H9 (cell line): Measurements from ENCODE around the gene DOCK1. TPM values are rescaled to one million over a fixed set of nuclear protein-coding genes. Genes with fewer than 3 reads are reported as not detected.

Experiments
- DNase-seq: peaks from one replicate; pipeline ENCODE4 v3.0.0-alpha.2; 2017
- H2AFZ ChIP-seq: one replicate; pipeline ENCODE4 v1.6.1; 2013; ENCODE audit warnings: mild to moderate bottlenecking, low read length, control low read depth, moderate library complexity
- H2AK5ac ChIP-seq: 2 replicates; pipeline ENCODE4 v1.6.1; 2013; ENCODE audit warnings: low read length, control low read depth, mixed read lengths; ENCODE audit not compliant: insufficient read length
- H2BK120ac ChIP-seq: one replicate; pipeline ENCODE4 v1.6.1; 2013; ENCODE audit warnings: low read depth, mild to moderate bottlenecking, low read length, control low read depth, inconsistent platforms; ENCODE audit not compliant: poor library complexity, severe bottlenecking
- H2BK12ac ChIP-seq: 2 replicates; pipeline ENCODE4 v1.6.1; 2013; ENCODE audit warnings: low read length, control low read depth, mixed read lengths, low read depth; ENCODE audit not compliant: insufficient read length
- H2BK15ac ChIP-seq: 2 replicates; pipeline ENCODE4 v1.6.1; 2013; ENCODE audit warnings: low read depth, low read length, control low read depth
- H2BK20ac ChIP-seq: one replicate; pipeline ENCODE4 v1.6.1; 2013; ENCODE audit warnings: low read depth, mild to moderate bottlenecking, low read length, control low read depth, inconsistent platforms; ENCODE audit not compliant: poor library complexity, severe bottlenecking
- H2BK5ac ChIP-seq: 2 replicates; pipeline ENCODE4 v1.6.1; 2013; ENCODE audit warnings: low read length, control low read depth, mixed read lengths; ENCODE audit not compliant: insufficient read length
- H3K14ac ChIP-seq: 2 replicates; pipeline ENCODE4 v1.6.1; 2013; ENCODE audit warnings: low read length, control low read depth; ENCODE audit not compliant: insufficient read depth
- H3K18ac ChIP-seq: 2 replicates; pipeline ENCODE4 v1.6.1; 2013; ENCODE audit warnings: low read depth, mild to moderate bottlenecking, mixed read lengths, low read length, control low read depth; ENCODE audit not compliant: insufficient read length
- H3K23ac ChIP-seq: 2 replicates; pipeline ENCODE4 v1.6.1; 2013; ENCODE audit warnings: low read length, control low read depth, mixed read lengths, low read depth; ENCODE audit not compliant: insufficient read length
- H3K23me2 ChIP-seq: 2 replicates; pipeline ENCODE4 v1.6.1; 2013; ENCODE audit warnings: low read depth, mild to moderate bottlenecking, mixed read lengths, low read length, control low read depth; ENCODE audit not compliant: insufficient read length, poor library complexity, severe bottlenecking
- H3K27ac ChIP-seq: 2 replicates; pipeline ENCODE4 v1.5.1; 2013; ENCODE audit warnings: low read length, control low read depth, mixed read lengths, low read depth; ENCODE audit not compliant: insufficient read length
- H3K27me3 ChIP-seq: 2 replicates; pipeline ENCODE4 v1.6.1; 2013; ENCODE audit warnings: low read length, control low read depth, inconsistent platforms; ENCODE audit not compliant: insufficient read depth
- H3K4ac ChIP-seq: 2 replicates; pipeline ENCODE4 v1.6.1; 2013; ENCODE audit warnings: low read depth, mild to moderate bottlenecking, control low read depth, inconsistent platforms, low read length, moderate library complexity
- H3K4me1 ChIP-seq: 2 replicates; pipeline ENCODE4 v1.6.1; 2013; ENCODE audit warnings: low read length, control low read depth, inconsistent platforms; ENCODE audit not compliant: insufficient read depth
- H3K4me2 ChIP-seq: 2 replicates; pipeline ENCODE4 v1.6.1; 2013; ENCODE audit warnings: low read length, control low read depth, mixed read lengths; ENCODE audit not compliant: insufficient read length, insufficient read depth
- H3K56ac ChIP-seq: 2 replicates; pipeline ENCODE4 v1.6.1; 2013; ENCODE audit warnings: low read depth, mild to moderate bottlenecking, mixed read lengths, low read length, control low read depth; ENCODE audit not compliant: insufficient read length
- H3K79me1 ChIP-seq: 2 replicates; pipeline ENCODE4 v1.6.1; 2013; ENCODE audit warnings: low read depth, mild to moderate bottlenecking, moderate library complexity, low read length, control low read depth, inconsistent platforms; ENCODE audit not compliant: insufficient read depth, poor library complexity, severe bottlenecking
- H3K79me2 ChIP-seq: 2 replicates; pipeline ENCODE4 v1.6.1; 2013; ENCODE audit warnings: low read length, control low read depth, inconsistent platforms; ENCODE audit not compliant: insufficient read depth
- H3K9ac ChIP-seq: 2 replicates; pipeline ENCODE4 v1.6.1; 2013; ENCODE audit warnings: low read length, control low read depth, mixed read lengths; ENCODE audit not compliant: insufficient read length; ENCODE audit errors: extremely low read depth
- H3K9me3 ChIP-seq: one replicate; pipeline ENCODE4 v1.6.1; 2013; ENCODE audit warnings: low read depth, low read length, inconsistent platforms; ENCODE audit not compliant: control insufficient read depth
- H3T11ph ChIP-seq: one replicate; pipeline ENCODE4 v1.6.1; 2013; ENCODE audit warnings: mild to moderate bottlenecking, low read length, control low read depth, inconsistent platforms
- H4K20me1 ChIP-seq: one replicate; pipeline ENCODE4 v1.6.1; 2013; ENCODE audit not compliant: control insufficient read depth, insufficient read length, insufficient read depth
- H4K5ac ChIP-seq: 2 replicates; pipeline ENCODE4 v1.6.1; 2013; ENCODE audit warnings: low read depth, mild to moderate bottlenecking, mixed read lengths, low read length, control low read depth; ENCODE audit not compliant: insufficient read length
- H4K8ac ChIP-seq: replicated peaks from 2 replicates; pipeline ENCODE4 v1.6.1; 2013; ENCODE audit warnings: low read length, control low read depth, mixed read lengths, low read depth; ENCODE audit not compliant: insufficient read length
- H4K91ac ChIP-seq: 2 replicates; pipeline ENCODE4 v1.6.1; 2013; ENCODE audit warnings: low read depth, mild to moderate bottlenecking, moderate library complexity, mixed read lengths, low read length, control low read depth; ENCODE audit not compliant: insufficient read length
- H3K27ac Mint-ChIP-seq, 3 experiments: 2 replicates in 2 of 3; 3 replicates in 1 of 3; pipeline ENCODE4 v1.8.0; 2020 to 2021; ENCODE audit warnings: mixed read lengths in 3 of 3, mild to moderate bottlenecking in 1 of 3, moderate library complexity in 1 of 3
- H3K27me3 Mint-ChIP-seq: 2 replicates; pipeline ENCODE4 v1.8.0; 2021; ENCODE audit warnings: low read depth, mild to moderate bottlenecking, moderate library complexity, mixed read lengths
- H3K36me3 Mint-ChIP-seq, 3 experiments: 2 replicates in 2 of 3; 3 replicates in 1 of 3; pipeline ENCODE4 v1.8.0; 2020 to 2021; ENCODE audit warnings: low read depth in 3 of 3, mixed read lengths in 3 of 3; ENCODE audit not compliant: insufficient read depth in 1 of 3
- H3K4me1 Mint-ChIP-seq, 2 experiments: 2 replicates each; pipeline ENCODE4 v1.8.0; 2020; ENCODE audit warnings: mixed read lengths in 2 of 2
- H3K4me3 Mint-ChIP-seq, 2 experiments: 2 replicates in 1 of 2; 3 replicates in 1 of 2; pipeline ENCODE4 v1.8.0; 2020 to 2021; ENCODE audit warnings: mild to moderate bottlenecking in 2 of 2, mixed read lengths in 2 of 2, moderate library complexity in 1 of 2
- H3K9me3 Mint-ChIP-seq, 2 experiments: 2 replicates in 1 of 2; 3 replicates in 1 of 2; pipeline ENCODE4 v1.8.0; 2020; ENCODE audit warnings: mild to moderate bottlenecking in 2 of 2, mixed read lengths in 2 of 2, moderate library complexity in 1 of 2
- CTCF ChIP-seq: fragments of 200-600 bp; sonication (generic); conservative IDR thresholded peaks from 3 replicates; pipeline ENCODE4 v1.8.0; 2021; ENCODE audit warnings: antibody characterized with exemption, mild to moderate bottlenecking
- WGBS: extraction: QIAGEN DNeasy Blood & Tissue Kit; methylation state at CpG from one replicate; pipeline ENCODE4 v1.1.7; 2013; ENCODE audit warnings: missing lambda C conversion rate, low lambda C conversion rate, mixed read lengths; ENCODE audit not compliant: insufficient read length; ENCODE audit errors: extremely low coverage; 5-methylcytosine and 5-hydroxymethylcytosine counted together
- total RNA-seq: library from RNA; stranded (reverse); gene quantifications from 2 replicates; pipeline ENCODE4 v1.2.1, GENCODE V29; 2021

DOCK1 gene
- total RNA-seq, 1 experiment from 2014 or later = 57.0 TPM

- Histone ChIP-seq H3K4ac (no peak overlapping the region), H2BK12ac (no peak overlapping the region), H4K20me1 (no peaks in the 10 kb centered on the region), H4K8ac (no peak overlapping the region), H3K27ac (no peak overlapping the region), H2AK5ac (no peak overlapping the region), H2BK20ac (no peak overlapping the region), H3K4me2 (no peak overlapping the region), H2BK15ac (no peak overlapping the region), H3K4me1 (peaks cover 14% of the 10 kb centered on the region; the same call in 1 of the 2 replicates), H3K9me3 (no peaks in the 10 kb centered on the region), H3K56ac (no peak overlapping the region), H3K27me3 (no peaks in the 10 kb centered on the region), H4K5ac (no peak overlapping the region), H3K23ac (no peak overlapping the region), H2BK5ac (no peak overlapping the region), H3K18ac (no peak overlapping the region), H4K91ac (no peak overlapping the region), H3K23me2 (no peaks in the 10 kb centered on the region), H3K79me1 (no peaks in the 10 kb centered on the region), H3K14ac (no peak overlapping the region), H3K79me2 (no peaks in the 10 kb centered on the region), H2AFZ (no peak overlapping the region), H2BK120ac (no peak overlapping the region), H3K9ac (no peak overlapping the region), H3T11ph (no peak overlapping the region)
- DNase-seq = no peak
- Mint-ChIP-seq H3K9me3 (no peaks in the 10 kb centered on the region), H3K27me3 (no peaks in the 10 kb centered on the region), H3K4me3 (no peak overlapping the region), H3K36me3 (no peaks in the 10 kb centered on the region; a peak in 1 of 7 replicates), H3K27ac (no peak overlapping the region), H3K4me1 (peaks cover 28 to 34% of the 10 kb centered on the region in 2 experiments)
- no CpG with 5 or more reads among the region's 9 CpGs for WGBS
- TF ChIP-seq CTCF = no peak
Measured at GRCh38 chr10:127154831-127155620, 249.8 kb downstream of the DOCK1 start.
